SK-N-MC (cell line): ENCODE data around the gene UQCRH.
"Not testable (repeated sequence)": the region's sequence is repeated elsewhere in the genome, so short reads cannot be mapped to it uniquely, and the experiment has no call there.

Source experiments
- DNase-seq: peaks from one replicate; pipeline ENCODE4 v3.0.0-alpha.2; 2011; ENCODE audit warnings: low read depth, low spot score
- H3K27ac ChIP-seq: fragments of 200-600 bp; sonication (generic); 2 replicates; pipeline ENCODE4 v1.5.1; 2016; ENCODE audit warnings: mixed run types
- H3K36me3 ChIP-seq: fragments of 200-600 bp; sonication (generic); 2 replicates; pipeline ENCODE4 v1.6.1; 2017; ENCODE audit warnings: antibody characterized with exemption, low read length, mixed read lengths; ENCODE audit not compliant: insufficient read depth
- H3K4me3 ChIP-seq: fragments of 200-600 bp; sonication (generic); 2 replicates; pipeline ENCODE4 v1.5.1; 2016
- H3K9ac ChIP-seq: fragments of 200-600 bp; sonication (generic); 2 replicates; pipeline ENCODE4 v1.8.0; 2017; ENCODE audit warnings: mixed run types, mixed read lengths; ENCODE audit not compliant: insufficient read length
- H3K9me3 ChIP-seq: fragments of 200-600 bp; sonication (generic); 2 replicates; pipeline ENCODE4 v1.6.1; 2017; ENCODE audit warnings: low read depth, mild to moderate bottlenecking, antibody characterized with exemption, low read length, moderate library complexity, mixed read lengths
- EZH2 ChIP-seq: fragments of 200-600 bp; sonication (generic); IDR thresholded peaks from one replicate; pipeline ENCODE4 v1.6.1; 2017; ENCODE audit warnings: antibody characterized with exemption
- FOXP2 ChIP-seq: optimal IDR thresholded peaks from 2 replicates; pipeline ENCODE3; 2011; ENCODE audit warnings: mild to moderate bottlenecking, moderate library complexity; ENCODE audit not compliant: insufficient read depth; ENCODE audit errors: extremely low read length, control extremely low read depth
- POLR2AphosphoS5 ChIP-seq: IDR thresholded peaks from 2 replicates; pipeline ENCODE4 v1.6.1; 2012; ENCODE audit warnings: mild to moderate bottlenecking, low read depth, low read length, borderline replicate concordance

The UQCRH gene

DNA sequence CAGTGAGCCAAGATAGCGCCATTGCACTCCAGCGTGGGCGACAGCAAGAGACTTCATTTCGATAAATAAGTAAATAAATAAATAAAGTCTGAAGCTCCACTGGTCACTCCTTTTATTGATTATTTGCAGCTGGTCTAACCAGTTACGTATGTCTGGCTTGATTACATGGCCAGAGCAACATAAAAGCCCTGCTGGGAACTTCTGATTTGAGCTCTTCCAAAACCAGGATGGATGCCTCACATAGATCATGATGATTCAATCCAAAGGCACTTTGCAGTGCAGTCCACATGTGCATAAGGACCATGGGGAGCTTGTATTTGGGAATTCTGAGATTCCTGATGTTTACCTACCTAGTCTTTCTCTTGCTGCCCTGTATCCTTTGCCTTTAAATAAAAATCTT lies 61.1 kb downstream of the UQCRH start:
- DNase-seq = no peak
- Histone ChIP-seq H3K36me3 (peaks cover 37% of the 10 kb centered on the region), H3K9me3 (no peaks in the 10 kb centered on the region), H3K27ac (no peak overlapping the region), H3K4me3 (no peak overlapping the region), H3K9ac (no peak overlapping the region)
- TF ChIP-seq FOXP2 (no peak), EZH2 (no peak), POLR2AphosphoS5 (no peak)

DNA sequence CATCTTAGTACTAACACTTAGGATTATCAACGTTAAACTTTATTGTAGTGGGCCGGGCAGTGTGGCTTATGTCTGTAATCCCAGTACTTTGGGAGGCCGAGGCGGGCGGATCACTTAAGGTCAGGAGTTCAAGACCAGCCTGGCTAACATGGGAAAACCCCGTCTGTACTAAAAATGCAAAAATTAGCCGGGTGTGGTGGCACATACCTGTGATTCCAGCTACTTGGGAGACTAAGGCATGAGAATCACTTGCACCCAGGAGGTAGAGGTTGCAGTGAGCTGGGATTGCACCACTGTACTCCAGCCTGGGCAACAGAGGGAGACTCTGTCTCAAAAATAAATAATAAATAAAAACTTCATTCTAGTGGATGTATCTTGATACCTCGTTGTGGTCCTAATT lies 62.3 kb downstream of the UQCRH start:
- H3K4me3 ChIP-seq, H3K27ac ChIP-seq, H3K9ac ChIP-seq, DNase-seq, H3K9me3 ChIP-seq: not testable (repeated sequence)
- peaks cover 31% of the 10 kb centered on the region for H3K36me3 ChIP-seq
